HTR-8/SVneo (cell line): ENCODE measurements around the gene ENPP3.
A peak's percentile ranks its signal among the peaks of the same experiment; 100 is the strongest.
"Not testable (repeated sequence)": the region's sequence is repeated elsewhere in the genome, so short reads cannot be mapped to it uniquely, and the experiment has no call there.

Experiments used
- DNase-seq: peaks from one replicate; pipeline ENCODE4 v3.0.0; 2011; ENCODE audit warnings: low spot score, mixed read lengths; ENCODE audit not compliant: insufficient read length
- FAIRE-seq: peaks from 2 replicates; lab custom pipeline; 2011; peaks lifted over from hg19 to GRCh38; lab: Jason Lieb, UNC

The ENPP3 gene

GRCh38 chr6:131728296-131728939 is 91.3 kb downstream of the ENPP3 start:
- FAIRE-seq, result no peak
- DNase-seq, result no peak

- FAIRE-seq (no peak), DNase-seq (no peak)
Measured at GRCh38 chr6:131729550-131729949, 92.4 kb downstream of the ENPP3 start.

- no peak for DNase-seq
- FAIRE-seq, result no peak
Measured at GRCh38 chr6:131730264-131730663, 93.2 kb downstream of the ENPP3 start.

GRCh38 chr6:131731224-131731623 is 94.1 kb downstream of the ENPP3 start:
- DNase-seq (no peak), FAIRE-seq (no peak)

GRCh38 chr6:131733376-131734016 is 96.4 kb downstream of the ENPP3 start:
- peak; percentile 15 for DNase-seq
- no peak for FAIRE-seq

GRCh38 chr6:131736003-131736596 is 99.0 kb downstream of the ENPP3 start:
- FAIRE-seq (no peak), DNase-seq (no peak)

GRCh38 chr6:131736811-131737210 is 99.7 kb downstream of the ENPP3 start:
- DNase-seq (no peak), FAIRE-seq (no peak)

- no peak for DNase-seq
- FAIRE-seq, result no peak
Measured at GRCh38 chr6:131739136-131739535, 102.0 kb downstream of the ENPP3 start.

GRCh38 chr6:131740161-131740560 is 103.1 kb downstream of the ENPP3 start:
- DNase-seq, result no peak
- FAIRE-seq, result no peak

GRCh38 chr6:131741688-131742393 is 104.7 kb downstream of the ENPP3 start:
- DNase-seq (no peak), FAIRE-seq (no peak)

- DNase-seq (no peak), FAIRE-seq (no peak)
Measured at GRCh38 chr6:131744432-131745287, 107.6 kb downstream of the ENPP3 start.

- FAIRE-seq (no peak), DNase-seq (no peak)
Measured at GRCh38 chr6:131745476-131745875, 108.4 kb downstream of the ENPP3 start.

GRCh38 chr6:131747821-131748353 is 110.8 kb downstream of the ENPP3 start:
- peak; percentile 49 for FAIRE-seq
- no peak for DNase-seq

- no peak for DNase-seq
- no peak for FAIRE-seq
Measured at GRCh38 chr6:131749023-131749422, 111.9 kb downstream of the ENPP3 start.

GRCh38 chr6:131751012-131751715 is 114.1 kb downstream of the ENPP3 start:
- not testable (repeated sequence) for FAIRE-seq, DNase-seq

- no peak for DNase-seq
- no peak for FAIRE-seq
Measured at GRCh38 chr6:131754088-131754487, 117.0 kb downstream of the ENPP3 start.

- FAIRE-seq, result no peak
- no peak for DNase-seq
Measured at GRCh38 chr6:131754715-131755567, 117.8 kb downstream of the ENPP3 start.

- no peak for FAIRE-seq
- DNase-seq, result no peak
Measured at GRCh38 chr6:131755597-131755996, 118.5 kb downstream of the ENPP3 start.
